Uterus (tissue), 2 donors: Measurements from ENCODE around the gene ABHD16A.

ENCODE experiments used
- POLR2A ChIP-seq, 2 donors: fragments of 450-650 bp; IDR thresholded peaks; one replicate each; pipeline ENCODE4 v1.6.1; 2016; ENCODE audit warnings: antibody characterized with exemption in 2 of 2, mild to moderate bottlenecking in 1 of 2, moderate library complexity in 1 of 2
- TF ChIP-seq, protein P1 (sequence below), 4 experiments: fragments of 200-600 bp in 2 of 4; fragments of 450-650 bp in 2 of 4; sonication (generic) in 2 of 4; IDR thresholded peaks; one replicate each; pipeline ENCODE4 v1.5.1; 2016 to 2019; ENCODE audit warnings: antibody characterized with exemption in 4 of 4, mild to moderate bottlenecking in 2 of 4, moderate library complexity in 1 of 4

DNA sequence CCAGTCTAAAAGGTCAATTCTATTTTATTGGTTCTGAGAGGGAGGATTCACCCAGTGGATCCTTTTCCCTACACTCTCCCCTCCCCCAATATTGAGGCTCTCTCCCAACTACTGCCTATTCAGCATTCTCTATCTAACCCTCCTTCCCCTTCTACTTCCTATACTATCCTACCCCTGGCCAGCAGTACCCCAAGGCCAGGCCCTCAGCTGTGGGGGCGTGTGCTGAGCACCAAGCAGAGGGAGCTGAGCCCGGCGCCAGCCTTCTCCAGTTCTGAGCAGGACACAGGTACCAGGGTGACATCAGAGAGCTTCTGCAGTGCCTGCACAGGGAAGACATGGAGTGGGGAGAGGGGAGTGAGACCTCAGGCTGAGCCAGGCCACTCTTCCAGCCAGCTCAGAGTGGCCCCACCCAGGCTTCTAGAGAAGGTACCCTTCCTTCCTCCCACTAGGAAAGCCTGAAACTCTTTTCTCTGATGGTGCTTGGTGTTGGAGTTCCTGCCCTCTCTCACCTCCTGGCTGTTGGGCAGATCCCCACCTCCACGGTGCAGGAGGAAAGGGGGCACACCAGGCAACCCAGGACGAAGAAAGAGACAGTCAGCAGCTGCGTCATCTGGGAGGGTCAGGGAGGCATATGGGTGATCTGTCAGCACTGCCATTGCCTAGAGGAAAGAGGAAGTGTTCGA is 24.1 kb upstream of the ABHD16A start:
- TF ChIP-seq, protein P1, sequence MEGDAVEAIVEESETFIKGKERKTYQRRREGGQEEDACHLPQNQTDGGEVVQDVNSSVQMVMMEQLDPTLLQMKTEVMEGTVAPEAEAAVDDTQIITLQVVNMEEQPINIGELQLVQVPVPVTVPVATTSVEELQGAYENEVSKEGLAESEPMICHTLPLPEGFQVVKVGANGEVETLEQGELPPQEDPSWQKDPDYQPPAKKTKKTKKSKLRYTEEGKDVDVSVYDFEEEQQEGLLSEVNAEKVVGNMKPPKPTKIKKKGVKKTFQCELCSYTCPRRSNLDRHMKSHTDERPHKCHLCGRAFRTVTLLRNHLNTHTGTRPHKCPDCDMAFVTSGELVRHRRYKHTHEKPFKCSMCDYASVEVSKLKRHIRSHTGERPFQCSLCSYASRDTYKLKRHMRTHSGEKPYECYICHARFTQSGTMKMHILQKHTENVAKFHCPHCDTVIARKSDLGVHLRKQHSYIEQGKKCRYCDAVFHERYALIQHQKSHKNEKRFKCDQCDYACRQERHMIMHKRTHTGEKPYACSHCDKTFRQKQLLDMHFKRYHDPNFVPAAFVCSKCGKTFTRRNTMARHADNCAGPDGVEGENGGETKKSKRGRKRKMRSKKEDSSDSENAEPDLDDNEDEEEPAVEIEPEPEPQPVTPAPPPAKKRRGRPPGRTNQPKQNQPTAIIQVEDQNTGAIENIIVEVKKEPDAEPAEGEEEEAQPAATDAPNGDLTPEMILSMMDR (IDR thresholded peaks at IDR 0.05): no peak
- no peak for TF ChIP-seq POLR2A (IDR thresholded peaks at IDR 0.05)
